Osteoblast (primary cell): ENCODE results near the gene NUMB. TPM values are rescaled to one million over a fixed set of nuclear protein-coding genes. Genes with fewer than 3 reads are reported as not detected.

Experiments used
- DNase-seq: peaks from one replicate; pipeline ENCODE4 v3.0.0; 2011; ENCODE audit warnings: low spot score, mixed read lengths; ENCODE audit not compliant: insufficient read length; ENCODE audit errors: missing footprints
- H2AFZ ChIP-seq: 2 replicates; pipeline ENCODE4 v1.6.0; 2011; ENCODE audit warnings: mild to moderate bottlenecking, low read length
- H3K27ac ChIP-seq: 2 replicates; pipeline ENCODE4 v1.5.1; 2011; ENCODE audit warnings: mild to moderate bottlenecking, low read depth, low read length, moderate library complexity
- H3K27me3 ChIP-seq: 2 replicates; pipeline ENCODE4 v1.6.0; 2012; ENCODE audit warnings: mild to moderate bottlenecking, control low read depth, inconsistent platforms, low read length, moderate library complexity; ENCODE audit not compliant: insufficient read depth
- H3K36me3 ChIP-seq: 2 replicates; pipeline ENCODE4 v1.5.1; 2011; ENCODE audit warnings: mild to moderate bottlenecking, low read length, control low read depth, moderate library complexity; ENCODE audit not compliant: insufficient read depth
- H3K4me1 ChIP-seq: 2 replicates; pipeline ENCODE4 v1.5.1; 2011; ENCODE audit warnings: mild to moderate bottlenecking, low read length, control low read depth, moderate library complexity; ENCODE audit not compliant: insufficient read depth
- H3K4me2 ChIP-seq: 2 replicates; pipeline ENCODE4 v1.6.0; 2011; ENCODE audit warnings: mild to moderate bottlenecking, low read length; ENCODE audit not compliant: insufficient read depth
- H3K4me3 ChIP-seq: fragments of 200-600 bp; sonication (generic); 3 replicates; pipeline ENCODE4 v1.5.1; 2012; ENCODE audit warnings: mild to moderate bottlenecking, low read length, inconsistent platforms; ENCODE audit not compliant: insufficient read depth
- H3K79me2 ChIP-seq: 2 replicates; pipeline ENCODE4 v1.6.0; 2012; ENCODE audit warnings: mild to moderate bottlenecking, low read length, control low read depth, inconsistent platforms; ENCODE audit not compliant: insufficient read depth
- H3K9me3 ChIP-seq: 2 replicates; pipeline ENCODE4 v1.5.1; 2011; ENCODE audit warnings: low read depth, low read length, control low read depth
- H4K20me1 ChIP-seq: 2 replicates; pipeline ENCODE4 v1.6.0; 2012; ENCODE audit warnings: mild to moderate bottlenecking, low read length, control low read depth; ENCODE audit not compliant: insufficient read depth
- total RNA-seq: library from RNA; depleted of rRNA; stranded (reverse); fragments of >200 nt; gene quantifications from 2 replicates; pipeline ENCODE4 v1.2.3, GENCODE V29; 2012
- TF ChIP-seq, protein P1 (sequence below): IDR thresholded peaks from 2 replicates; pipeline ENCODE4 v1.5.1; 2011; ENCODE audit warnings: mild to moderate bottlenecking, low read depth, low read length, moderate library complexity; ENCODE audit errors: extremely low read depth

Gene NUMB
- total RNA-seq, 1 donor: 52.5 TPM

- H3K4me3 ChIP-seq: no peak overlapping the region
- H3K79me2 ChIP-seq: no peaks in the 10 kb centered on the region
- DNase-seq: peak; percentile 76
- H2AFZ ChIP-seq: no peak overlapping the region
- no peaks in the 10 kb centered on the region for H3K9me3 ChIP-seq
- H3K4me2 ChIP-seq: no peak overlapping the region
- no peaks in the 10 kb centered on the region for H3K27me3 ChIP-seq
- TF ChIP-seq, protein P1, sequence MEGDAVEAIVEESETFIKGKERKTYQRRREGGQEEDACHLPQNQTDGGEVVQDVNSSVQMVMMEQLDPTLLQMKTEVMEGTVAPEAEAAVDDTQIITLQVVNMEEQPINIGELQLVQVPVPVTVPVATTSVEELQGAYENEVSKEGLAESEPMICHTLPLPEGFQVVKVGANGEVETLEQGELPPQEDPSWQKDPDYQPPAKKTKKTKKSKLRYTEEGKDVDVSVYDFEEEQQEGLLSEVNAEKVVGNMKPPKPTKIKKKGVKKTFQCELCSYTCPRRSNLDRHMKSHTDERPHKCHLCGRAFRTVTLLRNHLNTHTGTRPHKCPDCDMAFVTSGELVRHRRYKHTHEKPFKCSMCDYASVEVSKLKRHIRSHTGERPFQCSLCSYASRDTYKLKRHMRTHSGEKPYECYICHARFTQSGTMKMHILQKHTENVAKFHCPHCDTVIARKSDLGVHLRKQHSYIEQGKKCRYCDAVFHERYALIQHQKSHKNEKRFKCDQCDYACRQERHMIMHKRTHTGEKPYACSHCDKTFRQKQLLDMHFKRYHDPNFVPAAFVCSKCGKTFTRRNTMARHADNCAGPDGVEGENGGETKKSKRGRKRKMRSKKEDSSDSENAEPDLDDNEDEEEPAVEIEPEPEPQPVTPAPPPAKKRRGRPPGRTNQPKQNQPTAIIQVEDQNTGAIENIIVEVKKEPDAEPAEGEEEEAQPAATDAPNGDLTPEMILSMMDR: no peak
- no peaks in the 10 kb centered on the region for H3K36me3 ChIP-seq
- no peak overlapping the region for H3K27ac ChIP-seq
- H4K20me1 ChIP-seq: no peaks in the 10 kb centered on the region
- no peaks in the 10 kb centered on the region for H3K4me1 ChIP-seq
Measured at GRCh38 chr14:73260574-73260973, 197.8 kb downstream of the NUMB start.

- no peaks in the 10 kb centered on the region for H3K36me3 ChIP-seq
- H3K4me3 ChIP-seq: no peak overlapping the region
- no peak overlapping the region for H3K4me2 ChIP-seq
- no peaks in the 10 kb centered on the region for H3K9me3 ChIP-seq
- H2AFZ ChIP-seq: no peak overlapping the region
- no peak overlapping the region for H3K27ac ChIP-seq
- no peaks in the 10 kb centered on the region for H3K4me1 ChIP-seq
- TF ChIP-seq, protein P1: no peak
- no peaks in the 10 kb centered on the region for H3K27me3 ChIP-seq
- H3K79me2 ChIP-seq: no peaks in the 10 kb centered on the region
- no peaks in the 10 kb centered on the region for H4K20me1 ChIP-seq
- DNase-seq: no peak
Measured at GRCh38 chr14:73259837-73260236, 198.5 kb downstream of the NUMB start.

GRCh38 chr14:73258845-73259611 is 199.3 kb downstream of the NUMB start:
- TF ChIP-seq, protein P1: no peak
- Histone ChIP-seq H3K79me2 (no peaks in the 10 kb centered on the region), H4K20me1 (no peaks in the 10 kb centered on the region), H3K4me3 (no peak overlapping the region), H3K27ac (no peak overlapping the region), H3K36me3 (no peaks in the 10 kb centered on the region), H3K27me3 (no peaks in the 10 kb centered on the region), H3K9me3 (no peaks in the 10 kb centered on the region), H3K4me2 (no peak overlapping the region), H3K4me1 (no peaks in the 10 kb centered on the region), H2AFZ (no peak overlapping the region)
- peak; percentile 47 for DNase-seq

GRCh38 chr14:73258076-73258475 is 200.3 kb downstream of the NUMB start:
- Histone ChIP-seq H3K4me3 (no peak overlapping the region), H3K4me2 (no peak overlapping the region), H3K27ac (no peak overlapping the region), H3K27me3 (no peaks in the 10 kb centered on the region), H4K20me1 (no peaks in the 10 kb centered on the region), H3K79me2 (no peaks in the 10 kb centered on the region), H3K4me1 (no peaks in the 10 kb centered on the region), H3K36me3 (no peaks in the 10 kb centered on the region), H3K9me3 (no peaks in the 10 kb centered on the region), H2AFZ (no peak overlapping the region)
- TF ChIP-seq, protein P1: no peak
- no peak for DNase-seq
